Measurements from ENCODE around the gene GNG7.
"Not testable (repeated sequence)": the region's sequence is repeated elsewhere in the genome, so short reads cannot be mapped to it uniquely, and the experiment has no call there.

Gene GNG7

DNA sequence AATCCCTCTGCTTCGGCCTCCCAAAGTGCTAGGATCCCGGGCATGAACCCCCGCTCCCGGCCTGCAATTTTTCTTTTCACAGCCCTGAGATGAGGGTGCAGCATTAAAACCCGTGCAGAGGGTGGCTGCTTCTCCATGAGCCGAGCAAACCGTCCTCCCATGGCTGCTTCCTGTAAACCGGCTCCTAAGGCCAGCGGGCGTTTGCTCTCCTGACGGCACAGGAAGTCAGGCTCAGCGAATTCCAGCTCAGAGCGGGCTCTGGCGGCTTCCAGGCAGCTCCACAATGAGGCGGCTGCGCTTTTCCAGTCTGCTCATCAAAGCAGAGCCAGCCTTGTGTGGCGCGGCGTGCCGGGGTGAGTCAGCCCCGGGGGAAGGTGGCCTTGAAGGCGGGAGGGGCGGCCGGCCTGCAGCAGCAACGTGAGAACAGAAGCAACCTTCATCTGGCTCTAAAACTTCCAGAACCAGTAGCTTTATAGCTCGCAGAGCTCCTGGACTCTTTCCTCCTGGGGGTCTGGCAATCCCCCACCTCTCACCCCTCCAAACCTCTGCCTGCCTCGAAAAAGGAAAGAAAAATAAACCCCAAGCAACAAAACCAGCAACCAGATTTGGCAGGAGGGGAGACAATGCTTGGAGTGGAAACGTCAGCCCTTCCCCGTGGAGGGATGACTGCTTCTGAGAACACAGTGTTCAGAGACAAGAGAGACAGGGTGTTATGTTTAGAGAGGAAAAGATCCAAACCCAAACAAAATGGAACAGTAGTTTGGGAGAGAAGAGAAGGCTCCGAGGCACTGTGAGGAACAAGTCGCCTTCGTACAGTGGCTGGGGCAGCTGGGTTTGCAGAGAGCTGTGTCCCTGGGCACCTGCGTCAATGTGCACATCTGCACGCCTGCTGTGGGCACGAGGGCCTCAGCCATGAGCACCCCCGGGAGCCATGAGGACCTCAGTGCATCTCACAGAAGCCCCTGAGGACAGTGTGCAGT, 158.7 kb downstream of the GNG7 start:
- Mint-ChIP-seq H3K36me3 (peaks cover under 1 to 2% of the 10 kb centered on the region in 2 donors), H3K4me1 (peaks cover 32 to 52% of the 10 kb centered on the region in 2 donors), H3K9me3 (no peaks in the 10 kb centered on the region), H3K27me3 (no peaks in the 10 kb centered on the region), H3K27ac (peak overlapping the region; percentile 82), H3K4me3 (peak overlapping the region; percentile 80 to 86)
- ATAC-seq (replicated peaks) (peak; percentile 83 to 87), DNase-seq (peak; percentile 50)

GRCh38 chr19:2543072-2543462, 159.4 kb downstream of the GNG7 start:
- not testable (repeated sequence) for H3K9me3 Mint-ChIP-seq; DNase-seq; H3K36me3 Mint-ChIP-seq; ATAC-seq (replicated peaks); H3K27me3 Mint-ChIP-seq
- H3K4me1 Mint-ChIP-seq, result peaks cover 32 to 51% of the 10 kb centered on the region in 2 donors
- peak overlapping the region; percentile 80 to 86 for H3K4me3 Mint-ChIP-seq
- H3K27ac Mint-ChIP-seq, result peak overlapping the region; percentile 82

GRCh38 chr19:2542341-2543069, 160.0 kb downstream of the GNG7 start:
- H3K4me3 Mint-ChIP-seq, result no peak overlapping the region
- DNase-seq, result no peak
- ATAC-seq (replicated peaks), result no peak
- H3K4me1 Mint-ChIP-seq, result peaks cover 32 to 56% of the 10 kb centered on the region in 2 donors
- no peaks in the 10 kb centered on the region for H3K9me3 Mint-ChIP-seq
- H3K27ac Mint-ChIP-seq, result no peak overlapping the region
- H3K27me3 Mint-ChIP-seq, result no peaks in the 10 kb centered on the region
- peaks cover 2 to 4% of the 10 kb centered on the region in 2 donors for H3K36me3 Mint-ChIP-seq

DNA sequence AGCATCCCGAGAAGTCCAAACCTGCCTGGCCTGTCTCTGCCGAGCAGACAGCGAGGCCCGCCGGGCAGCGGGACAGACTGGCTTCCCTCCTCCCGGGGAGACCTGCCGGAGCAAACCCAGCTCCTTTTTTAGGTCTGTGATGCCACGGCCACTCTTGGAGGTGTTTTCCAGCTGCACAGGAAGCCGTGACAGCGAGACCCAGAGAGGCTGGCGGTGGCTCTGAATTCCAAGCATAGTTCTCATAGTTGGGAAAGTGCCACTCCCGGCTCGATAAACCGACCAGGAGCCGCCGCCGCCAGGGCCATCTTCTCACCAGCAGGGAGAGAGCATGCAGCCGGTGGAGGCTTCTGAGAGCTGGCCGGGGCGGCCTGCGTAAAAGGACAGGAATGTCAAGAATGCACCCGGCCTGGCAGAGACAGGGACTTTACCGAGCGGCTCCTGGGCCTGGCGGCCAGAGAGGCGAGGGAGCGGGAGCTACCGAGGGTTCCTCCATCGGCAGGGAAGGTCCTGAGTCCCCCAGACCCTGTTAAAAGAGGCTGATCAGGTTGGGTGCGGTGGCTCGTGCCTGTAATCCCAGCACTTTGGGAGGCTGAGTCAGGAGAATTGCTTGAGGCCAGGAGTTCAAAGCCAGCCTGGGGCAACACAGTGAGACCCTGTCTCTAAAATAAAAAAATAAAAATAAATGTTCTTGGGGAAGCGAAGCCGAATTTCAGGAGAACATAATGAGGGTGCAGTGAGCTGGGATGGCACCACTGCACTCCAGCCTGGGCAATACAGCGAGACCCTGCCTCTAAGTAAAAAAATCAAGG, 161.6 kb downstream of the GNG7 start:
- H3K27ac Mint-ChIP-seq, result no peak overlapping the region
- peaks cover 0 to 4% of the 10 kb centered on the region in 2 donors for H3K36me3 Mint-ChIP-seq

DNA sequence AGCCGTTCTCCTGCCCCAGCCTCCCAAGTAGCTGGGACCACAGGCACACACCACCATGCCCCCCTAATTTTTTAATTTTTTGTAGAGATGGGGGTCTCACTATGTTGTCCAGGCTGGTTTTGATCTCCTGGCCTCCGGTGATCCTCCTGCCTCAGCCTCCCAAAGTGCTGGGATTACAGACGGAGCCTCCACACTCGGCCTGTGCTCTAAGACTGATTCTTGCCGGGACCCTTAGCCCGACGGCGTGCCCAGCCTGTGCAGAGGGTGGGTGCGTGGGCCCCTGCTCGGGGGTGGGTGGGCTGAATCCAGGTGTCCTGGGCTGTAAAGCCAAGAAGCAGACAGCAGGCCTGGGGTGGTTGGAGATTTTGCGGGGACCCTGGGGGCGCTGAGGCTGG, 162.2 kb downstream of the GNG7 start:
- Mint-ChIP-seq H3K27ac (no peak overlapping the region), H3K4me3 (no peak overlapping the region), H3K27me3 (no peaks in the 10 kb centered on the region), H3K36me3 (peaks cover 1 to 7% of the 10 kb centered on the region in 2 donors), H3K9me3 (no peaks in the 10 kb centered on the region), H3K4me1 (peaks cover 23 to 43% of the 10 kb centered on the region in 2 donors)
- ATAC-seq (replicated peaks) (no peak), DNase-seq (no peak)

More for the DNA sequence above, 161.6 kb downstream of the GNG7 start:
- Mint-ChIP-seq H3K4me3 (no peak overlapping the region), H3K9me3 (no peaks in the 10 kb centered on the region), H3K4me1 (peaks cover 26 to 48% of the 10 kb centered on the region in 2 donors), H3K27me3 (no peaks in the 10 kb centered on the region)
- ATAC-seq (replicated peaks) (no peak), DNase-seq (no peak)

GRCh38 chr19:2538096-2538757, 164.3 kb downstream of the GNG7 start:
- DNase-seq, result no peak
- H3K9me3 Mint-ChIP-seq, result peaks cover 3 to 4% of the 10 kb centered on the region in 2 donors
- H3K4me3 Mint-ChIP-seq, result no peak overlapping the region
- H3K27me3 Mint-ChIP-seq, result no peaks in the 10 kb centered on the region
- ATAC-seq (replicated peaks), result no peak
- no peak overlapping the region for H3K27ac Mint-ChIP-seq
- peaks cover 13 to 42% of the 10 kb centered on the region in 2 donors for H3K4me1 Mint-ChIP-seq
- H3K36me3 Mint-ChIP-seq, result peaks cover 4 to 11% of the 10 kb centered on the region in 2 donors

DNA sequence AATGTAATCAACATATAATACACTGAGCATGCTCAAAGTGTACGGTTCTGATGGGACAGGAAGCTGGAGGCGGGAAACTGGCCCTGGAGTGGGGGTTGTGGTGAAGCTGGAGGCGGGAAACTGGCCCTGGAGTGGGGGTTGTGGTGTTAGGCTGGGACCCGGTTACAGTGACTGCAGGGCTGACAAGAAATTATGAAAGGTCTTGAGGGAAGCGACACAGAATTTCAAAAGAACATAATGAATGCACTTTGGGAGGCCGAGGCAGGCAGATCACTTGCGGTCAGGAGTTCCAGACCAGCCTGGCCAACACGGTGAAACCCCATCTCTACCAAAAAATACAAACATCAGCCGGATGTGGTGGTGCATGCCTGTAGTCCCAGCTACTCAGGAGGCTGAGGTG, 164.9 kb downstream of the GNG7 start:
- peak overlapping the region; percentile 37 for H3K27ac Mint-ChIP-seq
- not testable (repeated sequence) for H3K27me3 Mint-ChIP-seq; H3K4me3 Mint-ChIP-seq; H3K9me3 Mint-ChIP-seq; ATAC-seq (replicated peaks); DNase-seq
- H3K36me3 Mint-ChIP-seq, result peaks cover 4 to 11% of the 10 kb centered on the region in 2 donors
- peaks cover 12 to 39% of the 10 kb centered on the region in 2 donors for H3K4me1 Mint-ChIP-seq

DNA sequence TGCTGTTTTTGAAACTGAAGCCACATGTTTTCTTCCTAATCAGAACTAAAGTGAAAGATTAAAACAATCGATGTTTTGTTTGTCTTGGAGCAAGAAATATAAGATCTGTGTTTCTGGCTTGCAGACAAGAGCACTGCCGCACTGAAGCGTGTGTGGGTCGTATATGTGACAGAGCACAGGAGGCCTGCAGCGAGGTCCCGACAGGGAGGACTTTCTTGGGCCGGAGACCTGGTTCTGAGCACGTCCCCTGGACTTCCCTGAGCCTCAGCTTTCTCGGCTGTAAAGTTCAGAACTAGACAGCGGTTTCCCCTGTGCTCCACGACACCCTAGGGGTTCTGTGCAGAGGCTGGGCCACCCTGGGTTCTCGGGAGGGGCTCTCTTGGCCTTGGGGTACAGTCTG, 166.0 kb downstream of the GNG7 start:
- Mint-ChIP-seq H3K4me1 (peaks cover 11 to 39% of the 10 kb centered on the region in 2 donors), H3K27ac (no peak overlapping the region), H3K36me3 (peaks cover 8 to 15% of the 10 kb centered on the region in 2 donors), H3K4me3 (no peak overlapping the region), H3K27me3 (no peaks in the 10 kb centered on the region), H3K9me3 (peaks cover 3 to 4% of the 10 kb centered on the region in 2 donors)
- DNase-seq, result no peak
- no peak for ATAC-seq (replicated peaks)

DNA sequence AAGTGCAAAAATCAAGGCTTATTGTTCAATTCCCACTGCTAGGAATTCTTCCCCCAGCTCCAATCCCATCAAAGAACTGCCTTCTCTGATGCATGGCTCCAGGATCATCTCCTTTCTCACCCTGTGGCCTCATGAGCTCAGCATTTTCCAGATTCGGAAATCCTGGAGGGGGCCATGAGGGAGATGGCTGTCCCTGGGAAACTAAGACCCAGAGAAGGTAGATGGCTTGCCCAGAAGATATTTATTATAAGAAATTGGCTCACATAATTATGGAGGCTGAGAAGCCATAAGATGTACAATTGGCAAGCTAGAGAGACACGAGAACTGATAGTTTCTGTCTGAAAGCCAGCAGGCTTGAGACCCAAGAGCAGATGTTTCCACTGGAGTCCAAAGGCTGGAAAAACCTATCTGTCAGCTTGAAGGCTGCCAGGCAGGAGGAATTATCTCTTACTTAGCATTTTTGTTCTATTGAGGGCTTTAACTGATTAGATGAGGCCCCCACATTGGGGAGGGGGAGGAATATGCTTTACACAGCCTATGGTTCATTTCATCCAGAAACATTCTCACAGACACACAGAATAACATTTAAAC, 168.0 kb downstream of the GNG7 start:
- Mint-ChIP-seq H3K27ac (peak overlapping the region; percentile 67), H3K4me3 (no peak overlapping the region), H3K4me1 (peaks cover 11 to 30% of the 10 kb centered on the region in 2 donors), H3K9me3 (peaks cover 3 to 4% of the 10 kb centered on the region in 2 donors), H3K27me3 (no peaks in the 10 kb centered on the region), H3K36me3 (peaks cover 8 to 15% of the 10 kb centered on the region in 2 donors)
- ATAC-seq (replicated peaks), result no peak
- no peak for DNase-seq

- H3K27ac Mint-ChIP-seq, result peak overlapping the region; percentile 48
- peaks cover 3 to 4% of the 10 kb centered on the region in 2 donors for H3K9me3 Mint-ChIP-seq
- ATAC-seq (replicated peaks), result peak; percentile 55 to 66
These were observed 168.6 kb downstream of the GNG7 start for GRCh38 chr19:2533686-2534422.

DNA sequence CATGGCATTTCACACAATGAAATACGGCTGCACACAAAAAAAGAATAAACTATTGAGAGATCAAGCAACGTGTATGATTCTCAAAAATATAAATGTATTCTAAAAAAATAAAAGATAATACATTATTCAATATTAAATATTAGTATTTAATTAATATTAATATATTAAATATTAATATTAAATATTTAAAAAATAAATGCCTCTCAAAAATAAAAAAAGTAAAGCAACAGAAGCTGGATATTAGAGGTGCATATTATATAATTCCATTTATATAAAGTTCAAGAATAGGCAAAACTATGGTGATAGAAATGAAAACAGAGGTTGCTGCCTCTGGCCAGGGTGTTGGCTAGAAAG, 169.4 kb downstream of the GNG7 start:
- peaks cover 8 to 15% of the 10 kb centered on the region in 2 donors for H3K36me3 Mint-ChIP-seq
- H3K27ac Mint-ChIP-seq, result peak overlapping the region; percentile 52
- no peaks in the 10 kb centered on the region for H3K27me3 Mint-ChIP-seq
- ATAC-seq (replicated peaks) (no peak), DNase-seq (no peak)
- H3K4me1 Mint-ChIP-seq, result peaks cover 11 to 28% of the 10 kb centered on the region in 2 donors
- peaks cover 3 to 4% of the 10 kb centered on the region in 2 donors for H3K9me3 Mint-ChIP-seq
- H3K4me3 Mint-ChIP-seq, result no peak overlapping the region

More at GRCh38 chr19:2533686-2534422, 168.6 kb downstream of the GNG7 start:
- H3K4me3 Mint-ChIP-seq, result no peak overlapping the region
- H3K27me3 Mint-ChIP-seq, result no peaks in the 10 kb centered on the region
- peaks cover 11 to 29% of the 10 kb centered on the region in 2 donors for H3K4me1 Mint-ChIP-seq
- no peak for DNase-seq
- peaks cover 8 to 15% of the 10 kb centered on the region in 2 donors for H3K36me3 Mint-ChIP-seq

DNA sequence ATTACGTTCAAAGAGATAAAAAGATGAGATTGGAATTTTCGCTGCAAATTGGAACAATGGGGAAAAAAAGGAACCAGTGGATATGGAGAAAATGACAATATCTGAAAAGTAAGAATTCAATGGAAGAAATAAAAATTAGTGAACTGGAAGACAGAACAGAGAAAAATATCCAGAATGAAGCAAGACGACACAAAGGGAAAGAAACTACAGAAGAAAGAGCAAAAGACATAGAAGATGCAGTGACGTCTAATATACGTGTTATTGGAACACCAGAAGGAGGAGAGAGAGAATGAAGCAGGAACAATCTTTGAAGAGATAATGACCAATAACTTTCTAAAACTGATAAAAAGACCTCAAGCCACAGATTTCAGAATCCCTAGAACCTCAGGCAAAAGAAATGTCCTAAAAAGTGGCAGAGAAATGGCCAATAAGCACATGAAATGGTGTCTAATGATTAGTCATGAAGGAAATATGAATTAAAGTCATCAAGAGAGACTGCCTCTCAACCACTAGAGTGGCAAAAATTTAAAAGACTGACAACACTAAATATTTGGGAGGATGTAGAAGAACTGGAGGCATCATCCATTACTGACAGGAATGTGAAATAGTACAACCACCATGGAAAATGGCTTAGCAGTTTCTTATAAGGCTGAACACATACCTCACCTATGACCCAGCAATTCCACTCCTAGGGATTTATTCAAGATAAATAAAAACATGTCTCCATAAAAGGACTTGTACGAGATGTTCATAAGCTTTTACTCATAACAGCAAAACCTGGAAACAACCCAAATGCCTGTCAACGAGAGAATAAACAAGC, 170.0 kb downstream of the GNG7 start:
- Mint-ChIP-seq H3K36me3 (peaks cover 8 to 11% of the 10 kb centered on the region in 2 donors), H3K27ac (no peak overlapping the region), H3K4me1 (peaks cover 11 to 22% of the 10 kb centered on the region in 2 donors), H3K27me3 (no peaks in the 10 kb centered on the region), H3K9me3 (peaks cover 3 to 4% of the 10 kb centered on the region in 2 donors), H3K4me3 (no peak overlapping the region)
- ATAC-seq (replicated peaks) (no peak), DNase-seq (no peak)

Measured in stimulated activated naive B cell treated with anti-CD40 and anti-IgM and Interleukin-4, amounts not matched to agents 10 μg/mL and 1 μg/mL and 100 μg/mL, for 72 hours (primary cell).